Caco-2 (cell line): ENCODE results near the gene TRAF2. TPM values are rescaled to one million over a fixed set of nuclear protein-coding genes. Genes with fewer than 3 reads are reported as not detected.
"Not testable (repeated sequence)": the region's sequence is repeated elsewhere in the genome, so short reads cannot be mapped to it uniquely, and the experiment has no call there.

Experiments used
- BruUV-seq: library from RNA; stranded (reverse); fragments of 400-500 nt; replicated peaks from 2 replicates; lab custom pipeline; 2021; lab: Mats Ljungman, UMichigan
- CTCF ChIA-PET: fragments of 300-600 bp; sonication (Branson Sonifier 250); formaldehyde crosslinking; loops from one replicate; lab custom pipeline; 2022; ENCODE audit warnings: antibody characterized with exemption; lab: Charles Lee
- POLR2A ChIA-PET: fragments of 300-600 bp; sonication (Branson Sonifier 250); formaldehyde crosslinking; loops from one replicate; lab custom pipeline; 2022; ENCODE audit warnings: antibody characterized with exemption; lab: Charles Lee
- DNase-seq, 2 experiments: peaks; one replicate each; pipeline versions ENCODE4 v3.0.0 to v3.0.0-alpha.2; 2020 to 2022
- H3K27me3 ChIP-seq: replicated peaks from 2 replicates; pipeline ENCODE4 v1.6.0; 2011; ENCODE audit warnings: low read length; ENCODE audit not compliant: control insufficient read depth, insufficient read depth
- H3K36me3 ChIP-seq: 2 replicates; pipeline ENCODE4 v1.5.1; 2011; ENCODE audit warnings: low read length; ENCODE audit not compliant: control insufficient read depth, insufficient read depth
- H3K4me1 ChIP-seq: fragments of 250-450 bp; sonication (Bioruptor Pico); 2 replicates; pipeline ENCODE4 v1.5.1; 2020; ENCODE audit warnings: mild to moderate bottlenecking
- H3K4me3 ChIP-seq: 2 replicates; pipeline ENCODE4 v1.5.1; 2011; ENCODE audit warnings: low read depth, mild to moderate bottlenecking, control low read depth, low read length
- H3K9me3 ChIP-seq: fragments of 250-450 bp; sonication (Bioruptor Pico); 2 replicates; pipeline ENCODE4 v1.5.1; 2020; ENCODE audit warnings: mild to moderate bottlenecking, moderate library complexity
- H3K27ac Mint-ChIP-seq: one replicate; pipeline ENCODE4 v1.8.0; 2022; ENCODE audit warnings: mixed read lengths; ENCODE audit not compliant: unreplicated experiment
- H3K27me3 Mint-ChIP-seq: one replicate; pipeline ENCODE4 v1.8.0; 2022; ENCODE audit warnings: mixed read lengths; ENCODE audit not compliant: insufficient read depth, unreplicated experiment
- H3K36me3 Mint-ChIP-seq: one replicate; pipeline ENCODE4 v1.8.0; 2022; ENCODE audit warnings: mild to moderate bottlenecking, mixed read lengths; ENCODE audit not compliant: insufficient read depth, unreplicated experiment
- H3K4me1 Mint-ChIP-seq: one replicate; pipeline ENCODE4 v1.8.0; 2022; ENCODE audit warnings: low read depth, mixed read lengths; ENCODE audit not compliant: unreplicated experiment
- H3K4me3 Mint-ChIP-seq: one replicate; pipeline ENCODE4 v1.8.0; 2022; ENCODE audit warnings: mild to moderate bottlenecking, moderate library complexity, mixed read lengths; ENCODE audit not compliant: unreplicated experiment
- H3K9me3 Mint-ChIP-seq: one replicate; pipeline ENCODE4 v1.8.0; 2022; ENCODE audit warnings: mixed read lengths; ENCODE audit not compliant: unreplicated experiment
- CTCF ChIP-seq, 2 experiments: fragments of 200-600 bp in 1 of 2; IDR thresholded peaks; 1 replicate in 1 of 2; 2 replicates in 1 of 2; pipeline versions ENCODE4 v1.5.1 to v1.8.0; 2011 to 2022; ENCODE audit warnings: antibody characterized with exemption in 1 of 2, control low read depth in 1 of 2, inconsistent platforms in 1 of 2, low read depth in 1 of 2, low read length in 1 of 2, mild to moderate bottlenecking in 1 of 2, moderate library complexity in 1 of 2; ENCODE audit not compliant: insufficient read depth in 1 of 2, severe bottlenecking in 1 of 2, unreplicated experiment in 1 of 2
- intact Hi-C: fragments of 100-400 bp; cut with micrococcal nuclease; formaldehyde crosslinking; loops from one replicate; pipeline ENCODE4 v1.10.0; 2022; ENCODE audit not compliant: unreplicated experiment
- total RNA-seq: library from RNA; stranded (reverse); gene quantifications from 2 replicates; pipeline ENCODE4 v1.2.3, GENCODE V29; 2022

The TRAF2 gene
- total RNA-seq, 1 experiment from 2014 or later = 41.7 TPM

- H3K4me1 Mint-ChIP-seq = no peaks in the 10 kb centered on the region
- H3K27ac Mint-ChIP-seq = peak overlapping the region; percentile 76
- peak in 1 of 2 experiments; percentile 58 for DNase-seq
- H3K9me3 Mint-ChIP-seq = no peaks in the 10 kb centered on the region
- ChIA-PET POLR2A (interaction anchor here (0.8 to 1.0 kb wide), 2 partner anchors 16 to 88 kb away, joined by 3 to 5 read pairs; no protein-coding TSS in a partner anchor), CTCF (interaction anchor here (1.0 kb wide), 1 partner anchor 23 kb away, joined by 4 read pairs; the partner anchor contains the start of gene AJM1)
- Histone ChIP-seq H3K4me1 (peaks cover 3% of the 10 kb centered on the region; the same call in 1 of the 2 replicates), H3K27me3 (no peaks in the 10 kb centered on the region), H3K36me3 (peaks cover 1% of the 10 kb centered on the region; the same call in 1 of the 2 replicates), H3K9me3 (peaks cover 5% of the 10 kb centered on the region), H3K4me3 (peak overlapping the region; percentile 60)
- no peak for TF ChIP-seq CTCF (IDR thresholded peaks at IDR 0.05; ENCODE audit: insufficient read depth in 1 of 2, low read depth in 1 of 2, low read length in 1 of 2, severe bottlenecking in 1 of 2, unreplicated experiment in 1 of 2)
- BruUV-seq = no TSS peak
- intact Hi-C loops = loop anchor here (1.0 kb wide), 1 partner anchor 16 kb away; the partner anchor contains the start of gene PHPT1
- peak overlapping the region; percentile 77 for H3K4me3 Mint-ChIP-seq
- H3K27me3 Mint-ChIP-seq = no peaks in the 10 kb centered on the region
- peaks cover 62% of the 10 kb centered on the region for H3K36me3 Mint-ChIP-seq
Observed at GRCh38 chr9:136865768-136866103, 20.6 kb upstream of the TRAF2 start.

- CTCF ChIA-PET, H3K4me1 ChIP-seq, H3K36me3 ChIP-seq, H3K27ac Mint-ChIP-seq, BruUV-seq, H3K27me3 ChIP-seq, DNase-seq, H3K27me3 Mint-ChIP-seq, H3K9me3 Mint-ChIP-seq, POLR2A ChIA-PET, H3K4me1 Mint-ChIP-seq: not testable (repeated sequence)
- Mint-ChIP-seq H3K36me3 (peaks cover 51% of the 10 kb centered on the region), H3K4me3 (peak overlapping the region; percentile 77)
- peak overlapping the region; percentile 60 for H3K4me3 ChIP-seq
- intact Hi-C loops = loop anchor here (1.0 kb wide), 1 partner anchor 18 kb away; the partner anchor contains the start of gene PHPT1
- peaks cover 14% of the 10 kb centered on the region for H3K9me3 ChIP-seq
Observed at GRCh38 chr9:136866898-136867421, 19.4 kb upstream of the TRAF2 start.

GRCh38 chr9:136867480-136867879, 18.8 kb upstream of the TRAF2 start:
- Mint-ChIP-seq H3K4me1 (no peaks in the 10 kb centered on the region), H3K4me3 (no peak overlapping the region), H3K27ac (no peak overlapping the region), H3K9me3 (peaks cover 7% of the 10 kb centered on the region), H3K36me3 (peaks cover 46% of the 10 kb centered on the region), H3K27me3 (no peaks in the 10 kb centered on the region)
- H3K4me1 ChIP-seq = peaks cover 3% of the 10 kb centered on the region; the same call in 1 of the 2 replicates
- no peak for DNase-seq
- no peaks in the 10 kb centered on the region; the same call in 1 of the 2 replicates for H3K36me3 ChIP-seq
- BruUV-seq = no TSS peak
- H3K9me3 ChIP-seq = peaks cover 15% of the 10 kb centered on the region
- H3K4me3 ChIP-seq = no peak overlapping the region
- TF ChIP-seq CTCF (IDR thresholded peaks at IDR 0.05; ENCODE audit: insufficient read depth in 1 of 2, low read depth in 1 of 2, low read length in 1 of 2, severe bottlenecking in 1 of 2, unreplicated experiment in 1 of 2) = no peak
- intact Hi-C loops = no loop called here
- no peaks in the 10 kb centered on the region for H3K27me3 ChIP-seq
- ChIA-PET CTCF (no interaction called here), POLR2A (no interaction called here)
